ENCODE results near the gene STAM2. TPM values are rescaled to one million over a fixed set of nuclear protein-coding genes. Genes with fewer than 3 reads are reported as not detected.

The STAM2 gene
- total and polyA plus RNA-seq, 2 donors from 2014 or later: 12.5 to 41.1 TPM

DNA sequence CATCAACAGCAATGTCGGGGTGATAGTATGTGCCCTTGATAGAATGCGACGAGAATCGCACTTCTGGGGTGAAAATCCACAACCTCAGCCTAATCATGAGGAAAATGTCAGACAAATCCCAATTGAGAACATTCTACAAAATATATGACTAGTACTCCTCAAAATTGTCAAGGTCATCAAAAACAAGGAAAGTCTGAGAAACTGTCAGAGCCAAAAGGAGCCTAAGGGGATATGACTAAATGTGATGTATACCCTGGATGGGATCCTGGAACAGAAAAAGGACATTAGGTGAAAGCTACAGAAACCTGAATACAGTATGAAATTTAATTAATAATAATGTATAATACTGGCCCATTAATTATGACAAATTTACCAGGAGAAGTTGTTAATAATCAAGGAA lies 69.1 kb downstream of the STAM2 start:
- H3K4me1 ChIP-seq (ENCODE audit: control insufficient read depth in 2 of 3, insufficient read depth in 2 of 3, low read depth in 1 of 3, low read length in 3 of 3): no peaks in the 10 kb centered on the region
- no peaks in the 10 kb centered on the region for H3K9me3 ChIP-seq (ENCODE audit: control insufficient read depth in 2 of 3, insufficient read depth in 1 of 3, low read length in 3 of 3)
- no peaks in the 10 kb centered on the region for H3K36me3 ChIP-seq (ENCODE audit: control insufficient read depth in 2 of 3, insufficient read depth in 3 of 3, low read length in 3 of 3)
- no peaks in the 10 kb centered on the region for H3K27me3 ChIP-seq (ENCODE audit: control insufficient read depth, insufficient read depth, low read length)
- no peak overlapping the region for H3K9ac ChIP-seq (ENCODE audit: low read length in 3 of 3)
- TF ChIP-seq, protein P1, sequence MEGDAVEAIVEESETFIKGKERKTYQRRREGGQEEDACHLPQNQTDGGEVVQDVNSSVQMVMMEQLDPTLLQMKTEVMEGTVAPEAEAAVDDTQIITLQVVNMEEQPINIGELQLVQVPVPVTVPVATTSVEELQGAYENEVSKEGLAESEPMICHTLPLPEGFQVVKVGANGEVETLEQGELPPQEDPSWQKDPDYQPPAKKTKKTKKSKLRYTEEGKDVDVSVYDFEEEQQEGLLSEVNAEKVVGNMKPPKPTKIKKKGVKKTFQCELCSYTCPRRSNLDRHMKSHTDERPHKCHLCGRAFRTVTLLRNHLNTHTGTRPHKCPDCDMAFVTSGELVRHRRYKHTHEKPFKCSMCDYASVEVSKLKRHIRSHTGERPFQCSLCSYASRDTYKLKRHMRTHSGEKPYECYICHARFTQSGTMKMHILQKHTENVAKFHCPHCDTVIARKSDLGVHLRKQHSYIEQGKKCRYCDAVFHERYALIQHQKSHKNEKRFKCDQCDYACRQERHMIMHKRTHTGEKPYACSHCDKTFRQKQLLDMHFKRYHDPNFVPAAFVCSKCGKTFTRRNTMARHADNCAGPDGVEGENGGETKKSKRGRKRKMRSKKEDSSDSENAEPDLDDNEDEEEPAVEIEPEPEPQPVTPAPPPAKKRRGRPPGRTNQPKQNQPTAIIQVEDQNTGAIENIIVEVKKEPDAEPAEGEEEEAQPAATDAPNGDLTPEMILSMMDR (IDR thresholded peaks at IDR 0.05; ENCODE audit: borderline replicate concordance, extremely low read depth, insufficient read depth): no peak
- DNase-seq (no peak), FAIRE-seq (no peak)
- intact Hi-C loops (cut with DNase I): no loop called here
- no peak overlapping the region for H3K27ac ChIP-seq (ENCODE audit: low read depth in 2 of 2, low read length in 2 of 2)
- H3K4me3 ChIP-seq (ENCODE audit: low read length in 3 of 3): no peak overlapping the region

DNA sequence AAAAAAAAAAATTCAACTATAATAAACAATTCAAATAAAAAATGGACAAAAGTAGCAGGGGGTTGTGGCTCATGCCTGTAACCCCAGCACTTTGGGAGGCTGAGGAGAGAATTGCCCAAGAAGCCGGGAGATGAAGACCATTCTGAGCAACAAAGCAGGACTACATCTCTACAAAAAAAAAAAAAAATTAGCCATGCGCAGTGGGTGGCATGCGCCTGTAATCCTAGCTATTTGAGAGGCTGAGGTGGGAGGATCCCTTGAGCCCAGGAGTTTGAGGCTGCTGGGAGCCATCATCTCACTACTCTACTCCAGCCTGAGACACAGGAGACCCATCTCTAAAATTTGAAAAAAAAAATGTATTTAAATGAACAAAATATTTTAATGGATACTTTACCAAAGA lies 72.3 kb downstream of the STAM2 start:
- no peaks in the 10 kb centered on the region for H3K36me3 ChIP-seq (ENCODE audit: control insufficient read depth in 2 of 3, insufficient read depth in 3 of 3, low read length in 3 of 3)
- DNase-seq: no peak
- intact Hi-C loops (cut with DNase I): no loop called here
- TF ChIP-seq, protein P1 (IDR thresholded peaks at IDR 0.05; ENCODE audit: borderline replicate concordance, extremely low read depth, insufficient read depth): no peak
- H3K4me3 ChIP-seq (ENCODE audit: low read length in 3 of 3): no peak overlapping the region
- H3K4me1 ChIP-seq (ENCODE audit: control insufficient read depth in 2 of 3, insufficient read depth in 2 of 3, low read depth in 1 of 3, low read length in 3 of 3): peaks cover 0 to 5% (median 5%) of the 10 kb centered on the region in 3 donors
- FAIRE-seq: no peak
- no peaks in the 10 kb centered on the region for H3K9me3 ChIP-seq (ENCODE audit: control insufficient read depth in 2 of 3, insufficient read depth in 1 of 3, low read length in 3 of 3)
- H3K27ac ChIP-seq (ENCODE audit: low read depth in 2 of 2, low read length in 2 of 2): no peak overlapping the region
- no peak overlapping the region for H3K9ac ChIP-seq (ENCODE audit: low read length in 3 of 3)
- peaks cover 6% of the 10 kb centered on the region for H3K27me3 ChIP-seq (ENCODE audit: control insufficient read depth, insufficient read depth, low read length)

DNA sequence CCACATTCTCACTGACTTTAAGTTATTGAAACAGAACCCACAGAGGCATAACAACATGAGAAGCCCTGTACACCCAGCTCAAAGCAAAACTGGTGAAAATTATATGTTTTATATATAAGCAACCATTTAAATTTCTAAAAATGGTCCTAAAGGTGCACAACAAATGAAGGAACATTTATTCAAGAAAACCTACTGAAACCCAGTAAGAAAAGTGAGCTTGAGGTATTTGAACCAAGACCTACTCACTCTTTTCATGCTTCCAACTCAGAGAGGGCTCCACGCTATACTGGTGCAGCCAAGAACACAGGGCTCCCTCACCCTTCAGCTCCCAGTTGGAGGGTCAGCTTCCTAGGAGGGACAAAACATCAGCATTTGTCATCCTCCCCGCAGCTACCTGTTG lies 74.6 kb downstream of the STAM2 start:
- H3K27me3 ChIP-seq (ENCODE audit: control insufficient read depth, insufficient read depth, low read length): peaks cover 6% of the 10 kb centered on the region
- no peak for FAIRE-seq
- TF ChIP-seq, protein P1 (IDR thresholded peaks at IDR 0.05; ENCODE audit: borderline replicate concordance, extremely low read depth, insufficient read depth): no peak

More for the DNA sequence above, 74.6 kb downstream of the STAM2 start:
- no peak for DNase-seq
- H3K9ac ChIP-seq (ENCODE audit: low read length in 3 of 3): no peak overlapping the region
- no peaks in the 10 kb centered on the region for H3K9me3 ChIP-seq (ENCODE audit: control insufficient read depth in 2 of 3, insufficient read depth in 1 of 3, low read length in 3 of 3)
- H3K27ac ChIP-seq (ENCODE audit: low read depth in 2 of 2, low read length in 2 of 2): no peak overlapping the region
- no peaks in the 10 kb centered on the region for H3K36me3 ChIP-seq (ENCODE audit: control insufficient read depth in 2 of 3, insufficient read depth in 3 of 3, low read length in 3 of 3)
- no peak overlapping the region for H3K4me3 ChIP-seq (ENCODE audit: low read length in 3 of 3)
- intact Hi-C loops (cut with DNase I): no loop called here
- peaks cover 0 to 7% (median 5%) of the 10 kb centered on the region in 3 donors for H3K4me1 ChIP-seq (ENCODE audit: control insufficient read depth in 2 of 3, insufficient read depth in 2 of 3, low read depth in 1 of 3, low read length in 3 of 3)
